ENCODE measurements around the gene BMP7.
"Not testable (repeated sequence)": the region's sequence is repeated elsewhere in the genome, so short reads cannot be mapped to it uniquely, and the experiment has no call there.

BMP7 gene

DNA sequence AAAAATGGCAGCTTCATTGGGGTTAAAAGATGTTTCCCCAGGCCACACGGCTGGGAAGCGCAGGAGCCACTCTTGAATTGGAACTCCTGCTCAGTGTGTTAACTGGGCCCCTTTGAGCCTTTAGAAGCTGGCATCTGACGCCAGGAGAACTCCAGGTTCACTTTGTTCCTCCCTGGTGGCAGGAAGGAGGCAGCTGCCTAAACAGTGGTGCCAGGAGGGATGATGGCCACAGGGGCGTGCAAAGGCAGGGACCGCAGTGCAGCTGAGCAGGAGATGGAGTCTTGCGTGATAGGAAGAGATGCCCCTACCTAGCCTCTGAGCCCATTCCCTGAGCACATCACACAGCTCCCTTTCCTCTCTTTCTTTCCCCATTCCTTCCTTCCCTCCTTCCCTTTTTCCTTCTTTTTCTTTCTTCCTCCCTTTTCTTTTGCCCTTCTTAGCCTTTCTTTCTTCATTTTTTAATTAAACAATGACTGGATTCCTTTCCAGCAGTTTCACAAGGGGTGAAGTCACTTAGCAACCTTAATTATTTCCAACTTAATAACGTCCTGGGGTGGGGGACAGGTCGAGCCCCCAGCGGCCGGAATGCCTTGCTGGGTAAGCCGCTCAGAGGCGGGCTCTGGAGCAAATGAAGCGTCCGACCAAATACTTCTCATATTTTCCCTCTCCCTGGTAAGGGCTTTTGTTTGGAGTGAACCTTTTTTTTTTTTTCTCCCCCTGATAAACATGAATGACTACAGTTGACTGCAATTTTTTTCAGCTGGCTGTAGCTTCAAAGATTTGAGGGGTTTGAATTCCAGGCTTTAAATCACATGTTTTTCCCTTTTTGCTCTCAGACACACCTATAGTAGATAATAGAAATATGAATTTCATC, 20.8 kb upstream of the BMP7 start:
- DNase-seq = no peak

DNA sequence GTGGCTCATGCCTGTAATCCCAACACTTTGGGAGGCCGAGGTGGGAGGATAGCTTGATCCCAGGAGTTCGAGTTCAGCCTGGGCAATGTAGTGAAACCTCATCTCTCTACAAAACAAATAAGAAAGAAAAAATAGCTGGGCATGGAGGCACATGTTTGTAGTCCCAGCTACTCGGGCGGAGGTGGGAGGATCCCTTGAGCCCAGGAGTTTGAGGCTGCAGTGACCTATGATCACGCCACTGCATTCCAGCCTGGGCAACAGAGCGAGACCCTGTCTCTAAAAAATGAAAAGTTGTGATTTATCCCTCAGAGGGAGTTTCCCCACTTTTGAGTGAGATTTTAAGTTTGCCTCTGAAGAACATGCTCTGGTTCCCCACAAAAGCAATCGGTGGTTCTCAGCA, 17.4 kb upstream of the BMP7 start:
- no peak for DNase-seq

DNA sequence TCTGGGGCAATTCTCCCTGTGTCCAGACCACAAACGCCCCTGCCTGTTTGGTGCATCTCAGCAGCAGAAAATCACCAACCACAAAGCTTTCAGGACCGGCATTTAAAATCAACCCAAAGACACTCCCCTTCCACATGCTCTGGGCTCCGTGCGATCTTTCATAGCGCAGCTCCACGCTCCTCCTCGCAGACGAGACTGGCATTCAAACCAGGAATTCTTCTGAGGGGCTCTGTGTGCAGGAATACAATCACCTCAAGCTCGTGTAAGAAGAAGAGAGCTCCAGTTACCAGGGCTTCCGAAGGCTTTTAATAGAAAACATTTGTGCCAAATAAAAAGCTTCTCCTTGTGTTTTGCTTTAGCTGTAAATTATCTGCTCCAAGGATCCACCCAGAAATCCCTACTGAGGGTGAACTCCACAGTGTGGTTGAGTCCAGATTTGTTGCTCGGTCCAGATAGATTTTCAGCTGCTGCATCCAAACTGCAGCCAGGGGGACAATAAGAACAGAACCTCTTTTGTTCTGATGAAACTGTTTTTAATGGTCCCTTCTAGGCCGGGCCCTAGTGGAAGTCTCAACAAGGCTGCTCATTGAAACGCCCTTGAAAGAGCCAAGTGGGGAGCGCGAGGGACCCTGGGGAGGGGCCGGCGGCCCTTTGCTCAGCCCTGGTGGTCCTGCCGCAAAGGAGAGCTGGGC, 16.4 kb upstream of the BMP7 start:
- no peak for DNase-seq

DNA sequence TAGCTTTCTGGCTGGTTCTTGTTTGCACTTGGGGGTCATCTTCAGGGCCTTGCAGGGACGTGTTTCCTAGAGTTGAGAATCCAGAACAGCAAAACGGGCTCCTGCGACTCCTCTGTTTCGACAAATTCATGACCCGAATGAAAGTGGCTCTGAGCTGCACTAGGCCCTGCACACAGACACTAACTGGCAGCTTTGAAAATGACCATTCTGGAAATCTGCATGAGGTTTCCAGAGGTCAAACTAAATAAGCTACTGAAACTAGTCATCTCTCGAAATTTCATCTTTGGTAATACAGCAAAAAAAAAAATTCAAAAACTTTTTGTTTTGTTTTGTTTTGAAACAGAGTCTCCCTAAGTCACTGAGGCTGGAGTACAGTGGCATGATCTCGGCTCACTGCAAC, 15.5 kb upstream of the BMP7 start:
- no peak for DNase-seq

DNA sequence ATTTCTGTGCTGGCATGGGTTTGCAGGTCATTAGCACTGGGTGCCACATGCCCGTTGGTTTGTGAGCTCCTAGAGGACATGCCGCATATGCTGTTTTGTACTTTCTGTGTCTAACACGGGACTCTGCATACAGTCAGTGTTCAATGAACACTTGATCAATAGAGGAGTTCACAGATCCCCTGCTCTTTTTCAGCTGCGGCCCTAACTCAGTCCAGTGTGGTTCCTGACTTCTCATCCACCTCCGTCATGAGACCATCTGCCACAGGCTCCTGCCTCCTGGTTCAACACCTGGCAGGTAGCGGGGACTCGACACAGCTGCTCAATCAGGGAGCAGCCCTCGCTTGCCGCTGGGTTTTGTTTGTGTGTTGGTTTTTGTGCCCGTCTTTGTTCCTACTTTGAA, 13.8 kb upstream of the BMP7 start:
- no peak for DNase-seq

DNA sequence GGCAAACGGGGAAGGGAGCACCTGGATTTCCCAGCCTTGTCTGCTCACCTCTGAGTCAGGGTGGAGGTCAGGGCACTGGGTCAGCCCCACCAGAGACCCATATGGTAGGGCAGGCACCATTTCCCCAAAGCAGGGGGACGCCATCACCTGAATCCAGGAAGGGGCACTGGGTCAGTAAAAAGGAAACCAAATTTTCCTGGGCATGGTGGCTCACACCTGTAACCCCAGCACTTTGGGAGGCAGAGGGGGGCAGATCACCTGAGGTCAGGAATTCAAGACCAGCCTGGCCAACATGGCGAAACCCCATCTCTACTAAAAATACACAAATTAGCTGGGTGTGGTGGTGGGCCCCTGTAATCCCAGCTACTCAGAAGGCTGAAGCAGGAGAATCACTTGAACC, 13.1 kb upstream of the BMP7 start:
- DNase-seq = not testable (repeated sequence)

DNA sequence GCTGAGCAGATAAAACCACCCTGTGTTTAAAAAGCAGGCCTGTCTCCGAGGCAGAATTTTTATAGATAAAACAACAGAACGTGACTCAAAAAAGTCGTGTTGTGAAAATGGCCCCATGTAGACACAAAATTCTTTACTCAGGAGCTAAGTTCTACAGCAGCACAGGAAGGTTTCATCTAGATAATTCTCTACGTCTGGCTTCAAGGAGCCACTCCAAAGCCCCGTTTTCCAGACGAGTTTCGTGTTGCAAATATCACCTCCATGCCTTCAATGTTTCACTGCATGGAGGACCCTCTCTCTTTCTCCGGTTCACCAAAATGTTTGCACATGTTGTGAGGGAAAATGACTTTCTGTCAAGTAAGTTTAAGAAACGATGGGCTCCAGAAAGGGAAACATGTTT, 12.0 kb upstream of the BMP7 start:
- DNase-seq = no peak

DNA sequence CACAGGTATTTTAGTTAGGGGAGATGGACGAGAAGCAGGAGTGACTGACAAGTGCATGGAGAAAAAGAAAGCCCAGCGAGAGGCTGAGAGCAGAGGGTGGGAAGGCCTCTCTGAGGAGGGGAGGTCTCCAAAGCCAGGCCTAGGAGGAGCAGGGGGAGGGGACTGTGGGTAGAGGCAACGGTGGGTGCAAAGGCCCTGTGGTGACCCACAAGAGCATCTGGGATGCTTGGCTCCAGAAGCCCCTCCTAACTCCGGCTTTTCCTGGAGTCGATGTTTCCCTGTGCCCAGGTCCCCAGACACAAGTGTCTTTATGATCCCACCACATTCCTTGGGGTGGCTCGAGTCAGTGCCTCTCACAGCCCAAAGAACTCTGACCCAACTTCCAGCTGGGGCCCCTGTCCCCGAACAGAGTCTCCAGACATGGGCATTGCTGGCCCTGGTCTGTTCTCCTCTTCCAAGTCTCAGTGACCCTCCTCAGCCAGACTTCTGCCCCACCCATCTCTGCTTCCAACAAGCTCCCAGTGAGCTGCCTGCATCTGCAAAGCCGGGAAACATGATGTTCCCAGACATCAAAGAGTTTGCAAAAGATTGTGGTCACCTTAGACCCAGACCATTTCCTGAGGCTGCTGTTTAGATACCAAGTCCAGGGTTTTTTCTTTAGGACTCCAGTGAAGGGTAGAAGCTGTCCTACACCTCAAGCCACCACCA, 11.1 kb upstream of the BMP7 start:
- DNase-seq = no peak

DNA sequence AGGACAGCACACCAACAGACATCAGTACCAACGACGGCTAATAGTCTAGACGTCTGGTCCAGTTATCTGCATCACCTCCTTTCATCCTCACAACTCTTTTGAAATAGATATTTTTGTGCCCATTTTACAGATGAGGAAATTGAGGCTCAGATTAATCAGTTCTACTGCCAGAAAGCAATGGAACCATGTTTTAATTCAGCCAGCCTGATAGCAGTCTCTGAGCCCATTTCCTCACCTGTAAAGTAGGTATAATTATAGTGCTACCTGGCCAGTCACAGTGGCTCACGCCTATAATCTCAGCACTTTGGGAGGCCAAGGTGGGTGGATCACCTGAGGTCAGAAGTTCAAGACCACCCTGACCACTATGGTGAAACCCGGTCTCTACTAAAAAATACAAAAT, 9.8 kb upstream of the BMP7 start:
- DNase-seq = no peak

DNA sequence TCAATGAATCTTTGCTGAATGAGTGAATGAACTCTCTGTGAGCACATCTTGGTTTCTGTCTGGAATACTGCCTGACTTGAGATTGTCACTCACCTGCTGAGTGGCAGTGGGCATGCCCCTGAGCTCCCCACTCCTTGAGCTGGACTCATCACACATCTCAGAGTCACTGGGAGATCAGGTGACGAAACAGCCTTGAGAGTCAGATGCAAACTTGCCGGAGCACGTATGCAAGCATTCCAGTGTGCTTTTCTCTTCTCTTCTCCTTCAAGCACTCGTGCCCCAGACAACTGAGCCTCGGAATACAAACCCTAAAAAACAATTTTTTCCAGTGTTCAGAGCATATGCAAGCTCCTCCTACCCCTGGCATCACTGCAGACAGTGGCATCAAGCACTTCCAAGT, 9.4 kb upstream of the BMP7 start:
- no peak for DNase-seq

DNA sequence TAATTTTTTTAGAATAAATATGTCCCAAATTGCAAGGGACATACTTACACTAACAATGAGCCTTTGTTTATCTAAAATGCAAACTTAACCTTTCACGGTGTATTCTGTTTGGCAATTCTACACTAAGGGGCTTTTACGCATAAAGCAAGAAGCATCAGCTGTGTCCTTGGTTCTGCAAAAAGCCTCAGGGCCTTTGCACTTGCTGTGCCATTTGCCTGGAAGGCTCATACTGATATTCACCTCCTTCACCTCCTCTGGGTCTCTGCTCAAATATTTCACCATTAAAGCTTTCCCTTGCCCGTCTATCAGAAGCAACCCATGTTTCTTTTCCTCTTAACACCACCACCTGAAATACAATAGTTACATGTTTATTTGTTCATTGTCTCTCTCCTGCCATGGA, 8.9 kb upstream of the BMP7 start:
- no peak for DNase-seq

DNA sequence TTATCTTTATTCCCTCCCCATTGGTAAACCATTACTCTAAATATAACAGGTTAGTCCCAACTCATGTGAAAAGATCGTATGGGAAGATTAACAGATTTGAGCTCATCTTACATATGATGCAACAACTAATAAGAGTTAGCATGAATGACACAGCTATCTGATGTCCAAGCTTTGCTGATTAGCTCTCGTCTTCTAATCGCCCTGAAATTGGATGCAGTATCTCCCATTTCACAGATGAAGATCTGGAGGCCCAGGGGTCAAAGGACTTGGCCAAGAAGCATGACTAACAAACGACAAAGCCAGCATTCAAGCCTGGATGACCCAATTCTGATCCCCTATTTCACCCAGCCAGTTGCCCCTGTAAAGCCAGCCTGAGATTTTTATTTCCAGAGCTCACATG, 8.4 kb upstream of the BMP7 start:
- no peak for DNase-seq

DNA sequence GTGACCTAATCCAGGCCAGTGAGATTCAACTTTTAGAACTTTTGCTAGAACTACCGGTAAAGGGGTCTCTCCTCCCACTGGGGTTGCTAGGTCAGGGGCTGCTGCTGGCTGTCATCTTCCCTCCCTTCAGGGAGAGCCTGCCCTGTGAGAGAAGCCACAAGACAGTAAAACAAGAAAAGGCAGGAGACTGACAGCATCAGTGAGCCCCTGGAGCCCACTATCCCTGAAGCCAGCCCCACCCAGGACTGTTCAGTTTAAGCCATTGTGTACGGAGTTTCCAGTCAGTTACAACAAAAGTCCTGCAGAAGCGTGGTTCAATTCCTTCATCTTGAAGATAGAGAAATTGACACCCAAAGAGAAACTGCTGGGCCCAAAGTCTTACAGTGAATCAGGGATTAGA, 7.9 kb upstream of the BMP7 start:
- DNase-seq = no peak

DNA sequence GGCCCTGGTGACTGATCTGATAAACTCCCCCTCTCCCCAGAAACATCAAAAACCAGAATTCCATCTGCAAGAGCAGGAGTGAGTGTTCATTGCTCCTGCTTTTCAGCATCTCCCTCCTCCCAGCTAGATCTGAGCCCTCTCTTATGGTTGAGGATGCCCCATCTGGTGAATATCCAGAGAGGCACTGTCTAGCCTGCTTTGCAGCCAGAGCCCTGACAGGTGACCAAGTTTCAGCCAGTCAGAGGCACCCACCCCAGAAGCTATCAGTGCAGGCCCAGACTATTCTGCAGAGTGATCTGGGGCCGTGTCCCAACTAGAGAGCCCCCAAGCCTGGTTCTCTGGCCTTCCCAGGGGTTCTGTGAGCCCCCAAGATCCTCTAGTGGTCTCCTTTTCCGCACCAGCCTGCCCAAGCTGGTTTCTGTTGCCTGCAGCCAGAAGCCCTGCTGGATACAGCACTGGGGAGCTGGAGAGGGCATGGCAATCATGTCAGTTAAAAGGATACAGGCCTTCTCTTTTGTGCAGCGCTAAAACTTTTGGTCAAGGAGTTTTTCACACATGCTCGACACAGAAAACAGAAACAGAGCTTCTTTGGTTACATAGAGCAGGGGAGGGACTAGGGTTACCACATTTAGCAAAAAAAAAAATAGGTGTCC, 6.6 kb upstream of the BMP7 start:
- no peak for DNase-seq

DNA sequence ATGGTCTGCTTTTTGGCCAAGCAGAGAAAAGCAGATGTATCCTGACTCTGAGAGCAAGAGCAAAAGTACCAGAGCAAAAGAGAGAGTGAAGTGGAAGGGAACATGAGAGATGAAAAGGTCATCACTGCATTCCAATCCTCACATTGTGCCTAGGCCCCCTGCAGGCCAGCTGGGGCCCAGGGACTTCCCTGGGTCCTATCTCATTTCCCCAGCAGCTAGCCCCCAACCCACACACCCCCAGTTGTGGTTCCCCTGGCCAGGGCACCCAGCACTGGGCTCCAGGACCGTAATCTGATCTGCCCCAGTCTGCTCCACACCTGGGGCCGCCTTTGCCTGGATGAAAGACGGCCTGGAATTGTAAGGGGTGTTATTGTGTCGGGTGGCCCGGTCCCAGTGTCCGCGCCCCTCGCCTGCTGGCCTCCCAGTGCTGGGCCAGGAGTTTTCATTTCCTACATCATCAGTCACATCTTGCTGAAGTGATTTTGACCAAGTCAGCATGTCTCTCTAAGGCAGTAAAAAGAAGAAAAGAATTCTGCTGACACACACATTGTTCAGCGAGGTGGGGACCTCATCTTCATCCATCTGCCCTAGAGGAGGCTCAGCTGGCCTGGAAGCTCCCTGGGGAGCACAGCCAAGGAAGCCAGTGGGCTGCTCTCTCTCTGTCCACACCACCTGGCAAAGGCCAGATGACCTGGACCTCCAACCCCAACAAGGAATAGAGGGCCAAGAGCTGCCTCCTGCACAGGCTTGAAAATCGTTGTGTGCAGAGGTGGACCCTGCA, 4.0 kb upstream of the BMP7 start:
- no peak for DNase-seq

DNA sequence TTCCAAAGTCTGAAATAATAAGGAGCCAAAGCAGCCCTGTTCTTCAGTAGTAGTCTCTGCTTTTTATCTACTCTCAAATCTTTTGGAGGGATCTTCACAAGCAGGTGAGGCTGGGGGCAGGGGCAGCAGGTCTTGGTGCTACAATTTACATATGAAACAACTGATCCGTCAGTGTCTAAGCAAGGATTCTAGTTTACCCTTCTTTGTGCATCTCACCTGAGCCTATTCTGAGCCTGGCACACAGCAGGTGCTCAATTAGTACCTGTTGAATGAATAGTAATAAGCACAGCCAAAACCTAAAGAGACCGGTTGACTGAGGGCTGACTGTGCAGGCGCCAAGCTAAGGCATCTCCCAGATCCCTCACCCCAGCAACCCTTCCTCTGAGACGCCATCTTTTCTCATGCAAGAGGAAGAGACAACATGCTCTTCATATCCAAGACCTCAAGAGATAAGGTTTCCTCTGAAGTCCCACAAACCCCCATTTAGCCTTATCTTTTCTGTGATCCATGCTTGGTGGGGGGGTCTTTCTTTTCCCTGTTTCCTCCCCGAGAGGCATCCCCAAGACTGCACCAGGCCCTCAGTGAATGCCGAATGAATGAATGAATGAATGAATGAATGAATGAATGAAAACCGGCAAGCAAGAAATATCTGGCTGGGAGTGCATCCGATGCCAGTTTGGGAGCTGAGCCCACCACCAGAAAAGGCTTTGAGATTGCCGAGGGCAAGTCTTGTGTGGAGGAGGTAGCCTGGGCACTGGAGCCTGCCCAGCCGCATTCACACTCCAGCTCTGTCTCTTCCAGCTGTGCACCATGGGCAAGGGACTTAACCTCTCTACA, 2.9 kb upstream of the BMP7 start:
- no peak for DNase-seq

DNA sequence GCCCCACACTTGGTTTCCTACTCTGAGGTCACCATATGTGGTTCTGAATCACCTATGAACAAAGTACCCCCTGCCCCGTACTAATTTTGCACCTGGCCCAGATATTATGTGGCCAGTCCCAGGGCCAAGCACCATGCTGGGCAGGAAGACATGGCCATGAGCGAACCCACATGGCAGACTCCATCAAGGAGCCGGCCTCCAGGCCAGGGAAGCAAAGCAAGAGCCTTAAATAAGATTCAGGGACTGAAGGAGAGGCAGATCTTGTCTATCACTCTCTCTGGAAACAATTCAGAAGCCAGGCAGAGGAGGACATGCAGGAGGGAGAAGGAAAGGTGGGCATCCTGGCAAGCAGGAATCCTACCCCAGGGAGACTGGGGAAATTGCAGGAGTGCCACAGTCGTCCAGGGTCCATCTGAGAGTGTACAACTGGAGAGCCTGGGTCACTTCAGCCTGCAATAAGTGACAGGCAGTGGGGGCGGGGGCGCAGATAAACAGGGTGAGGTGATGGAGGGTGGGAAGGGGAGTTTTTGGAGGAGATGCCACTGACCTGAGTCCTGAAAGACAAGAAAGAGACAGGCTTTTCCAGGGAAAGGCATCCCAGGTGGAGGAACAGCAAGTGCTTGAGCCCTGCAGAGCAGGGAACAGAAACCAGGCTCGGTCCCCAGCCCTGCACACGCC, 2.1 kb upstream of the BMP7 start:
- no peak for DNase-seq

DNA sequence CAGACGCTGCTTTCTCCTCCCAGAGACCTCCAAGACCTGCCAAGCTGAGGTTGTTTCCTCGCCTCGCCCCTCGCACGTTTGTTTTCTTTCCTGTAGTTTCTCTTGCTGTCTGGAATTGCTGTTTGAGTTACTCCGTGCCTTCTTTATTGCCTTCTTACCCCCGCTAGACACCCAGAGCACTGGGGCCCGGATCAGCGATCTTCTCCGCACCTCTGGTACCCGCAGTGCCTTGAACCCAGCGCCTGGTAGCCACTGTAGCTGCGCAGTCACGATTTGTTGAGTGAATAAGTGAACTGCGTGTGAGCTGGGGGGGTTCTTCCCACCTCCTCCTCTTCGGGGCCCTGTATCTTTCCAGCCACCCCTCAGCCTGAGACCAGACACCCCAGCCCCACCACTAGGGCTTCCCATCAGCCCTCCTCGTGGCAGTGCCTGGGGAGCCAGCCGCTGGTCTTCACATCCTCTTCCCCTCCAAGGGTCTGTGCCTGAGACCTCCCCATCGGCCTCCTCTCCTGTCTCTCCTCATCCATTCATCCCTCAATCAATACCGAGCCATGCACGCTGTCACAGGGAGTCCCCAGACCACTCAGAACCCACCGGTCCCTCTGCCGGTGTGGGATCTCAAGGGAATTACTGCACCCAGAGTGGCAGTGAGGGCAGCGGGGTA, 849 bp upstream of the BMP7 start:
- DNase-seq = no peak

DNA sequence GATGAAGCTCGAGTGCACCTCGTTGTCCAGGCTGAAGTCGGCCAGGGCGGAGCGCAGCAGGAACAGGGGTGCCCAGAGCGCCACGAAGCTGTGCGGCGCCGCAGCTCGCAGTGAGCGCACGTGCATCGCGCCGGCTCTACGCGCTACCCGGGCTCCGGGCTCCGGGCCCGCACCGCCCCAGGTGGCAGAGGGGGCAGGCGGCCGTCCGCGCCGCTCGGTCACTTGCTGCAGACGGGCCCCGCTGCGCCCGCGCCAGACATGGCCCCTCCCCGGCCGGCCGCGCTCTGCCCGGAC, 497 bp downstream of the BMP7 start:
- no peak for DNase-seq

DNA sequence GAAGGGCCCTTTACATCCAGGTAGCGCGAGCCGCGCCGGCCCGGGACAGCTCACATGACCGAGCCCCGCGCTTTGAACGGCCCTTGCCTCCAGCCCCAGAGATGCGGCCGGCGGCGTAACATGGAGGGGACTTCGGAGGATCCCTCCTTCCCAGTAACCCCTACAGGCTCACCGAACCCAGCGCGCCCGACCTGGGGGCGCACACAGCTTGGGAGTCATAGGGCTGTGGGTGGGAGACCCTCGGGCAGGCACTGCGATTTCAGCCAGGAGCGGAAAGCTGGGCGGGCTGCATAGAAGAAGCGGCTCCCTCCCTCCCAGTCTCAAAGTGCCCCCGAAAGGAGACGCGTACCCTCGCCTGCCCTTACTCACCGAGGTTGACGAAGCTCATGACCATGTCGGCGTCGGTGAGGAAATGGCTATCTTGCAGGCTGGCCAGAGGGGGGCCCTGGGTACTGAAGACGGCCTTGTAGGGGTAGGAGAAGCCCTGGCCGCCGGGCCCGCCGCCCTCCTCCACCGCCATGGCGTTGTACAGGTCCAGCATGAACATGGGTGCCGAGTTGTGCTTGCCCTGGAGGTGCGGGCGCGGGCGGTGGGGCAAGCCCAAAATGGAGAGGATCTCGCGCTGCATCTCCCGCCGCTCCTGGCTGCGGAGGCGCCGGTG, 975 bp downstream of the BMP7 start:
- DNase-seq = no peak

All from GDM1 (cell line).